NCI-H2196 (cell line): ENCODE results near the gene PPEF1.
A peak's percentile ranks its signal among the peaks of the same experiment; 100 is the strongest.

Experiments
- DNase-seq: peaks from one replicate; lab custom pipeline; 2025; ENCODE audit not compliant: unreplicated experiment; lab: John Stamatoyannopoulos, UW

Gene PPEF1

DNA sequence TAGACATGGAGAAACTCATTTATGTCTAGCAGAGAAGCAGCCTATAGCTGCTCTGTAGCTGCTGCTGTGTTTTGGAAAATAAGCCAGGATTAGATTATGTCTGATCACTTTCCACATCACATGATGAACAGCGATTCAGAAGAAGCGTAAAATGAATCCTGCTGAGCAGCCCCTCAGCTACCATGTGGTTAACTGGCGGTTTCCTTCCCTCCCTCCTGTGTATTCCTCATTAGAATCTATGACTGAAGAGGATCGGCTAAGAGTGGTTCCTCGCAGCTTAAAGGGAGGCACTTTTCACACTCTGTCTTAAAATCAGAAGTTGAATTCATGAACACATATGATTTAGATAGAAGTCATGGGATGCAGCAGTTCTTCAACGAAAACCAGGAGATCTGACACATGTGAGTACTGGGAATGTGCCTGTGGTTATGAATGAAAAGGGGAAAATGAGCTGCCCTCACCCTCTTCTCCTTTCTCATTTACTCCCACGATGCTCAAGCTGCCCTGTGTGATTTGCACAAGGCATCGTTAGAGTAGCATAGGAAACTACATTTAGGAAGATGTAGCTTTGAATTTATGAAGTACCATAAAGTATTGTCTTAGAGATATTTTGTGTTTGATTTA is at the start of gene PPEF1:
Gene PPEF1 (plus strand): TSS at position 220 of the 624 bp plus-strand sequence. CDS start 136 bp downstream, at position 356.
- DNase-seq, result no peak

- DNase-seq, result no peak
Measured at GRCh38 chrX:18661273-18661672, 46.2 kb upstream of the PPEF1 start.

- DNase-seq, result no peak
Measured at GRCh38 chrX:18664947-18665346, 42.5 kb upstream of the PPEF1 start.

DNA sequence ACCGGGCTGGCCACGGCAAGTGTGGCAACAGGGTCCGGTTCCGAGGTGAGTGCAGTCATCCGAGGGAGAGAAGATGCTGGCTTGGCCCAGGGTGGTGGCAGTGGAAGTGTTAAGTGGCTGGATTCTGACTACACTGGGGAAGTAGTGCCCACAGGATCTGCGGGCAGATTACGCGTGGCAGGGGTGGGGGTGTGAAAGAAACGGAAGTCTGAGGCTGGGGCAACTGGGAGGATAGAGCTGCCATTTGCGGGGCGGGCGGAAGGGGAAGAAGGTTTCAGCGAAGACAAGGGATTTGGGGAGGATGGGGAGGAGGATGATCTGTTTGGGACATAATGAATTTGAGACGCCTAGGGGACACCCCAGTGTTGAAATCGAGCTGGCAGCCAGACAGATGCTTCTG is 40.8 kb upstream of the PPEF1 start:
- DNase-seq, result no peak

- no peak for DNase-seq
Measured at GRCh38 chrX:18668071-18668835, 39.2 kb upstream of the PPEF1 start.

GRCh38 chrX:18672008-18672407 is 35.4 kb upstream of the PPEF1 start, which contains the start of gene RS1:
RS1 (minus strand) TSS chrX:18672108; CDS start chrX:18672068, 40 bp downstream.
- no peak for DNase-seq

- DNase-seq, result no peak
Measured at GRCh38 chrX:18674417-18674787, 33.0 kb upstream of the PPEF1 start.

DNA sequence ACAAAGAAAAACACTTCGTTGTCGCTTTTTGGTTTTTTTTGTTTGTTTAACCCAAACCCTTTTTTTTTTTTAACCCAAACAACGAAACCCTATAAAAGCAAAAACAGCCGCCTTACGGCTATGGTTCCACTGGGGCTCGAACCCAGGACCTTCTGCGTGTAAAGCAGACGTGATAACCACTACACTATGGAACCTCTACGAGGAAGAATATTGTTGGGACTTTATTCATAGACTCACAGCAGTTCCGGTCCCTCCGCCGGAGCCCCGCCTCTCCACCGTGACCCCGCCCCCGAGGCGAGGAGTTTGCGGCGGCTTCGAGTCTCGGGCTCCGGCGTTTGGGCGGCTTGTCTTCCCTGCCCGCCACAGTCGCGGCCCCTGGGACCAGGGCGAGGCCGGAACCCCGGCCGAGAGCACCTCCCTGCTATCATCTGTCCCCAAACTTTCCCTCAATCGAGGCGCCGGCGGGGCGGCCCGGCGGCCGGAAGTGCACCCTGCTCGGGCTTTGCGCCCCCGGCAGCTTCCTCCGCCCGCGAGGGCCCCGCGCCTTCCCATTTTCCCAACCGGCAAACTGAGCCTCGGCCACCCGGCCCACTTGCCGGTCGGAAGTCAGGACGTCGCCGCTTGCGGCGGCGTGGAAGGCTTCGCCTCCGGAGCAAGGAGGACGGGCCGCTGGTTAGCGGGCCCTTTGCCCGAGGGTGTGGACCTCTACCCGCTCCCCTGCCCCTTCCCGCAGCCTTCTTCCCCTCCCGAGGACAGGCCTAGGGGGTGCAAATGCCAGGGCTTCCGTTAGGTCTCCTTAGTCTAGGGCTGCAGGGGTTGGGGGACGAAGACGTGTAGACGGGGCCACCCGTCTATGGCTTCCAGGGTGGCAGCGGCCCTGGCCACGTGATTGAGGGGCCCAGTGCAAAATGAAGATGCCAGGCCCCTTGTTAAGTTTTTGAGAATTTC is 32.4 kb upstream of the PPEF1 start:
- DNase-seq, result peak; percentile 74

DNA sequence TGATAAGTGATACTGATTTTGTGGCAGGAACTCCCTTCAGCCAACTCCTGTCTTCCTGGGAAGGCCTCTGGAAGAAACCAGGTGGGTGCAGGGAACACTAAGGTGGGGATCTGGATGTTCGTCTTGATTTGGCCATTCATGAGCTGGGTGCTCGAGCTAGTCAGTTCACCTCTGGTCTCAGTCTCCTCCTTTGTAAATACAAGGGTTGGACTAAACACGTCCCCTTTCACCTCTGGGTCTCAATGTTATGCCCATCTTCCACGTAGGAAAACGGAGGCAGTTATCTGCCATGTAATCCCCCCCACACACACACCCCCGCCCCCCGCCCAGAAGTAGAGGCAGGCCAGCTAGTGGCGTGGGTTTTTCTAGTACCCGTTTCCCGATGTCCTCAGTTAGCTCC is 31.4 kb upstream of the PPEF1 start:
- no peak for DNase-seq

- DNase-seq, result no peak
Measured at GRCh38 chrX:18676470-18676869, 31.0 kb upstream of the PPEF1 start.

DNA sequence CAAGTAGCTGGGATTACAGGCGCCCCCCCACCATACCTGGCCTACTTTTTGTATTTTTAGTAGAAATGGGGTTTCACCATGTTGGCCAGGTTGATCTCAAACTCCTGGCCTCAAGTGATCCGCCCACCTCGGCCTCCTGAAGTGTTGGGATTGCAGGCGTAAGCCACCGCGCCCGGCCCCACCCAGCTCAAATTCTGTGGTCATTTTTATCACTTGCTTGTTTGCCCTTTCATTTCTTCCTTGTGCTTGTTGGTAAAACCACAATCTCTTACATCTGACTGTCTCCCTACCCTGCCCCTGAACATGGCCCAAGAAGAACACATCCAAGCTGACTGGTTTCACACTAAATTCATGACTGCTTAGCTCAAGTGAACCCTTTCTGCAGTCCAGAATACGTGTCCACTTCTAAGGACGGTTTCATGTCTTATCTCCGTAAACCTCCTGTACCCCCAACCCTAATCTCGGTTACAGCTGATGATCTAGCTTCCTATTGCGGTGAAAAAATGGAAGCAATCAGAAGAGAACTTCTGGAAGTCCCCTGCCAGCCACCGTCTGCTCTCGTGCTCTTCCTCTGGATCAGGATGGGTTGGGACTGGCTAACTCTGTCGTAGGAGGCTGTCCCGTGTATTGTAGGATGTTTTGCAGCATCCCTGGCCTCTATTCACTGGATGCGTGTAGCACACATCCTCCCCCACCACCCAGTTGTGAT is 30.1 kb upstream of the PPEF1 start:
- DNase-seq, result no peak

DNA sequence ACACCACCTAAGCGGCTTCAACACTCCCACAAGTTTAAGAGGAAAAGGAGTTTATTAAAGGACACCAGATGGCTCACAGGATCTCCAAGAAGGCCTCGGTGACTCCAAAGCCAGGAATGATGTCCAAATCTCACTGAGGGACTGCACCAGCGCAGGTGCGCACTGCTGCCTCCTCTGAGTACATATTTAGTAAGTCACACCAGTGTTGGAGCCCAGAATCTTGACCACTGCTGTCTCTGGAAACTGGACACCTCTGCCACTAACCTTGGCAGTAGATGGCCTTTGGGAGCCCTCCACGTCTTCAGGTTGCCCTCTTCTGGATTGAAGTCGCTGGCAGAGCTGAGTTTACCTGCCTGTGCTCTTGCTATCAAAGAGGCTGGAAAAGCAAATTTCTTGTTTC is 25.4 kb upstream of the PPEF1 start:
- no peak for DNase-seq

DNA sequence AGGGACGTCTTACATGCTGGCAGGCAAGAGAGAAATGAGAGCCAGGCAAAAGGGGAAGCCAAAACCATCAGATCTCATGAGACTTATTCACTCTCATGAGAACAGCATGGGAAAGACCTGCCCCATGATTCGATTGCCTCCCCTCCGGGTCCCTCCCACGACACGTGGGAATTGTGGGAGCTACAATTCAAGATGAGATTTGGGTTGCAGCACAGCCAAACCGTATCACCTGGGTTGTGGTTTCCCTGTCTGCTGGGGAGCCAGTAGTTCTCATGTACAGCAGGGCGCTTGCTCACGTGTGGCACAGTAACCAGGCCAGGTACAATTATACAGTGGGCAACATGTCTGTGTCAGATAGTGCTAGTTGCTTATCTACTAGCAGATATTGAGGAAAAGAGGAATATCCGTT is 24.5 kb upstream of the PPEF1 start:
- DNase-seq, result no peak

DNA sequence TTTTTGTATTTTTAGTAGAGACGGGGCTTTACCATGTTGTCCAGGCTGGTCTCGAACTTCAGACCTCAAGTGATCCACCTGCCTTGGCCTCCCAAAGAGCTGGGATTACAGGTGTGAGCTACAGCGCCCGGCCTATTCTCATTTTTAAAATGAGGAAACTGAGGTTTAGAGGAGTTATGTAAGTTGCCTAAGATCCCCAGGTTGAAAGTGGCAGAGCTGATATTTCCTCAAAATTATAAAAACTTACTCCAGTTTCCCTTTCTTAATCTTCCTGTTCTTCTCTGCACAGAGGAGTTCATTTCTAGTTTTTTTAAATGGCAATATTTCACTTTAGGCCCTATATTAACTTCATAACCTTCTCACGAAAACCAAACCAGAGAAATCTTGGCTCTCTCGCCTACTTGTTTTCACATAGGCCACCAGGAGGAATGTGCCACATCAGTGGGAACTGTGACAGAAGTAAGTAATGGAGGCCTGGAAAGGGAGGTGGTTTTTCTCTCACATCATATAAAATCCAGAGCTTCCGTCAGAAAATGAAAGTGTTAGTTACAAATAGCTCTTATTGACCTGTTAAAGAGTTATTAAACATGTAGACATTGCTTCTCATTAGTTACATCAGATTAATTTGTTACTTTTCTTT is 19.5 kb upstream of the PPEF1 start:
- no peak for DNase-seq

DNA sequence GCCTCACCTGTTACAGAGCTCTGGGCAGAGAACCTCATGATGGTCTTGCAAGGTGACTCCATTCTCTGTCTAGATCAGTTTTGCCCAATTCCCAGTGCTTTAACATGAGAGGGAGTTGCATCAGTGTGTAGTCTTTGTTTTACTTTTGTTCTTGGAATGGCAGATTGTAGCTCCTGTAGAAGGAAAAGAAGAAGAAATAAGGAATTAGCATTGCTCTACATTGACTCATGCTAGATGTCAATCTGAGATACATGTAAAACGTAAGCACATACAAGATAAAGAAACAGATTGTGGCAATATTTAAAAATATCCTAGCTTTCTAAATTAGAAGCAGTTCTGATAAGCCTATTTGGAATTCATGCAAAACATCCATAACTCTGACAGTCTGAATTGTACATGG is 16.0 kb upstream of the PPEF1 start:
- DNase-seq, result no peak

GRCh38 chrX:18692541-18692940 is 14.9 kb upstream of the PPEF1 start:
- DNase-seq, result no peak

- DNase-seq, result no peak
Measured at GRCh38 chrX:18696653-18697052, 10.8 kb upstream of the PPEF1 start.

DNA sequence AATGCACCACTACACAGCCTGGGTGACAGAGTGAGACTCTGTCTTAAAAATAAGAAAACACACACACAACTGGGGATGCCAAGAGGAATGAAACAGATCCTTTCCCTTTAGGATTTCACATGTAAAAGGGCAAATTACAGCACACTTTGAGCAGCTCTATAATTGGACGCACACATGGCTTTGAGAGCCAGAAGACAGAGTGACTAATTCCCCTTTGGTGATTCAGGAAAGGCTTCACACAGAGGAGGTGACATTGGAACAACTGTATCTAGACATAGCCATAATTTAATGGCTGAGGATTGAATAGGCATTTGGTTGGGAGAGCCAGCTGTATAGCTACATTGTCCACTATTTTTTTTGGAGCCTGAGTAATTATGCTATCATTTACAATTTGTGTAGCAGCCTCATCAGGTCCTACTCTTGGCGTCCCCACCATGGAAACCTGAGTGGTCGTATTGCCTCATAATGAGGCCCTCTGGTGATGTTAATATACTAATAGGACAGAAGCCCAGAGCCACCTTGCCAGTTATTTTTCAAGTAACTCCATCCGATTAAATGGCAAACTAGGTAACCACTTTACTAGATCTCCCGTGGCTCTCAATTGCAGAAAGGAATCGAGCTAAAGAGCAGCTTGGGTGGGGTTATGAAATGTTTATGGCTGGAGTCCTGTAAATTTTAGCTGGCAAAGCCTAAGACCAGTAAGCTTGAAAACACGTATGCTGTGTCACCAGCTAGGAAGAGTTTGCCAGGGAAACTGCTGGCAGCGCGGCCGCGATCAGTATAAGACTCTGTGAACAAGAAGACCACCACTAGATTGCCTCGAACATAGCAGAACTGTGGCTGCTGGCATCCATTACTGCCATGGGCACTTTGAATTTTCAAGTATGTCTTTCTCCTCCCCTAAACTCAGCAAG is 8.5 kb upstream of the PPEF1 start:
- no peak for DNase-seq

GRCh38 chrX:18701621-18702361 is 5.7 kb upstream of the PPEF1 start:
- no peak for DNase-seq
